ENCODE measurements around the gene PIK3CB. TPM values are rescaled to one million over a fixed set of nuclear protein-coding genes. Genes with fewer than 3 reads are reported as not detected.

PIK3CB gene
- total RNA-seq, 1 donor from 2014 or later, result 21.9 TPM

DNA sequence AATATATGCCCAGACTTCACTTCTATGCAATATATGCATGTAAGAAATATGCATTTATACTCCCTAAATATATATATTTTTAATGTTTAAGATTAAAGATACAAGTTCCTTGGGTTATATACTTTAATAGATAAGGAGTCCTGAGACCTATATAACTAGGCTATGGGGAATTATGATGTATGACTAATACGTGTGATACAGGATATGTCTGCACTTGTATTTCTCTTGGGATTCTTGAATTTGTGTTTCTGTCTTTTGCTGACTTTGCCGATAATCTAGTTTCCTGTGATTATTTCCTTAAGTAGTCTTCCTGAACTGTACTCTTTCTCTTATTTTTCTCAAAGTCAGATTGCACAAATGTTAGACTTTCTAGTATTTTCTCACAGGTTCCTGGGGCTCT lies 109.6 kb downstream of the PIK3CB start:
- Mint-ChIP-seq H3K36me3 (ENCODE audit: low read depth) (peaks cover 24% of the 10 kb centered on the region), H3K9me3 (no peaks in the 10 kb centered on the region), H3K4me1 (peaks cover 12% of the 10 kb centered on the region), H3K27ac (no peak overlapping the region), H3K4me3 (no peak overlapping the region), H3K27me3 (no peaks in the 10 kb centered on the region)
- CTCF ChIA-PET, result no interaction called here
- DNase-seq (no peak), ATAC-seq (ENCODE audit: low read depth) (no peak)
- intact Hi-C loops (cut with micrococcal nuclease), result no loop called here
- no peak for TF ChIP-seq CTCF (IDR thresholded peaks at IDR 0.05)
- POLR2A ChIA-PET, result no interaction called here

- peaks cover 24% of the 10 kb centered on the region for H3K36me3 Mint-ChIP-seq (ENCODE audit: low read depth)
- CTCF ChIA-PET, result no interaction called here
- no peaks in the 10 kb centered on the region for H3K9me3 Mint-ChIP-seq
- intact Hi-C loops (cut with micrococcal nuclease), result no loop called here
- no peak for ATAC-seq (ENCODE audit: low read depth)
- H3K4me3 Mint-ChIP-seq, result no peak overlapping the region
- H3K27ac Mint-ChIP-seq, result no peak overlapping the region
- DNase-seq, result no peak
- H3K4me1 Mint-ChIP-seq, result peaks cover 12% of the 10 kb centered on the region
- no peak for TF ChIP-seq CTCF (IDR thresholded peaks at IDR 0.05)
- no peaks in the 10 kb centered on the region for H3K27me3 Mint-ChIP-seq
- POLR2A ChIA-PET, result no interaction called here
Measured at GRCh38 chr3:138724443-138724842, 110.3 kb downstream of the PIK3CB start.

DNA sequence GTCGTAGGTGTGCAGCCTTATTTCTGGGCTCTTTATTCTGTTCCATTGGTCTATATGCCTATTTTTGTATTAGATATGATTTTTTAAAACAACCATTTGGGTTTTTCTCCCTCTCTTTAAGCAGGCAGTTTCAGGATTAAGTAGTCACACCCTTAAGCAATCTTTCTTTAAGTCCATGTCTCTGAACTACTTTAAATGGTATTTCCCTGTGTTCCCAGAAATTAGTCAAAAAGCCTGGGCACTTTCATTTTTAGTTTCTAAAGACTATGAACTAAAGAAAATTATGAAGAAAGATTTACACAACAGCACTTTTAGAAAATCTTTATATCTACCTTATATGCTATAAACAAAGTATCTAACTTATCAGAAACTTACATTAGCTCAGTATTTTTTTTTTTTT lies 115.9 kb downstream of the PIK3CB start:
- DNase-seq (no peak), ATAC-seq (ENCODE audit: low read depth) (no peak)
- no peak for TF ChIP-seq CTCF (IDR thresholded peaks at IDR 0.05)
- Mint-ChIP-seq H3K27ac (no peak overlapping the region), H3K4me3 (no peak overlapping the region), H3K9me3 (peaks cover 3% of the 10 kb centered on the region), H3K4me1 (peaks cover 6% of the 10 kb centered on the region), H3K27me3 (no peaks in the 10 kb centered on the region), H3K36me3 (ENCODE audit: low read depth) (peaks cover 20% of the 10 kb centered on the region)
- intact Hi-C loops (cut with micrococcal nuclease), result no loop called here
- ChIA-PET CTCF (no interaction called here), POLR2A (interaction anchor here (0.5 kb wide), 1 partner anchor 268 kb away, joined by 4 read pairs; no protein-coding TSS in a partner anchor)

- peaks cover 3% of the 10 kb centered on the region for H3K9me3 Mint-ChIP-seq
- intact Hi-C loops (cut with micrococcal nuclease), result no loop called here
- ChIA-PET POLR2A (no interaction called here), CTCF (no interaction called here)
- no peak for TF ChIP-seq CTCF (IDR thresholded peaks at IDR 0.05)
- H3K4me1 Mint-ChIP-seq, result peaks cover 4% of the 10 kb centered on the region
- no peaks in the 10 kb centered on the region for H3K27me3 Mint-ChIP-seq
- no peak overlapping the region for H3K4me3 Mint-ChIP-seq
- H3K36me3 Mint-ChIP-seq (ENCODE audit: low read depth), result peaks cover 21% of the 10 kb centered on the region
- DNase-seq (no peak), ATAC-seq (ENCODE audit: low read depth) (no peak)
- no peak overlapping the region for H3K27ac Mint-ChIP-seq
Measured at GRCh38 chr3:138717348-138717747, 117.4 kb downstream of the PIK3CB start.

GRCh38 chr3:138712086-138712485 lies 122.6 kb downstream of the PIK3CB start:
- CTCF ChIA-PET, result no interaction called here
- Mint-ChIP-seq H3K4me3 (no peak overlapping the region), H3K36me3 (ENCODE audit: low read depth) (peaks cover 25% of the 10 kb centered on the region), H3K27me3 (no peaks in the 10 kb centered on the region), H3K9me3 (no peaks in the 10 kb centered on the region), H3K27ac (no peak overlapping the region), H3K4me1 (no peaks in the 10 kb centered on the region)
- TF ChIP-seq CTCF (IDR thresholded peaks at IDR 0.05), result no peak
- DNase-seq (no peak), ATAC-seq (ENCODE audit: low read depth) (no peak)
- intact Hi-C loops (cut with micrococcal nuclease), result no loop called here
- POLR2A ChIA-PET, result no interaction called here
